Uterus (tissue), 4 donors: ENCODE measurements around the gene KLHDC3. TPM values are rescaled to one million over a fixed set of nuclear protein-coding genes. Genes with fewer than 3 reads are reported as not detected.

ENCODE experiments used
- DNase-seq, 2 donors: peaks; one replicate each; pipeline ENCODE4 v3.0.0-alpha.2; 2019 to 2020
- H3K27ac ChIP-seq, 2 donors: fragments of 200-600 bp; sonication (generic); 1 replicate in 1 of 2; 2 replicates in 1 of 2; pipeline ENCODE4 v1.5.1; 2016 to 2018
- H3K27me3 ChIP-seq, 2 donors: fragments of 200-600 bp; sonication (generic); one replicate each; pipeline ENCODE4 v1.5.1; 2018 to 2019; ENCODE audit warnings: control low read depth in 1 of 2
- H3K36me3 ChIP-seq, 2 donors: fragments of 200-600 bp; sonication (generic); one replicate each; pipeline ENCODE4 v1.5.1; 2019; ENCODE audit warnings: control low read depth in 1 of 2
- H3K4me1 ChIP-seq, 2 donors: fragments of 200-600 bp; sonication (generic); one replicate each; pipeline ENCODE4 v1.5.1; 2018 to 2019; ENCODE audit warnings: control low read depth in 1 of 2
- H3K4me3 ChIP-seq, 2 donors: fragments of 200-600 bp; sonication (generic); 1 replicate in 1 of 2; 2 replicates in 1 of 2; pipeline ENCODE4 v1.5.1; 2018 to 2019; ENCODE audit warnings: mild to moderate bottlenecking in 1 of 2
- H3K9me3 ChIP-seq, 2 donors: fragments of 200-600 bp; sonication (generic); one replicate each; pipeline ENCODE4 v1.5.1; 2019; ENCODE audit warnings: control low read depth in 1 of 2
- POLR2A ChIP-seq, 2 donors: fragments of 450-650 bp; IDR thresholded peaks; one replicate each; pipeline ENCODE4 v1.6.1; 2016; ENCODE audit warnings: antibody characterized with exemption in 2 of 2, mild to moderate bottlenecking in 1 of 2, moderate library complexity in 1 of 2
- intact Hi-C: fragments of 100-400 bp; cut with DNase I; formaldehyde crosslinking; loops from one replicate; pipeline ENCODE4 v1.15.1; 2023; ENCODE audit warnings: low total_unique reads
- total RNA-seq, 4 donors: library from RNA; depleted of rRNA in 3 of 4; stranded (reverse); fragments of >200 nt in 3 of 4; gene quantifications; one replicate each; pipeline versions ENCODE4 v1.1.0 to v1.2.4, GENCODE V29; 2014 to 2023
- TF ChIP-seq, protein P1 (sequence below), 4 experiments: fragments of 200-600 bp in 2 of 4; fragments of 450-650 bp in 2 of 4; sonication (generic) in 2 of 4; IDR thresholded peaks; one replicate each; pipeline ENCODE4 v1.5.1; 2016 to 2019; ENCODE audit warnings: antibody characterized with exemption in 4 of 4, mild to moderate bottlenecking in 2 of 4, moderate library complexity in 1 of 4
- donor health status: DM: yes; HTN: yes; CAD: no.

KLHDC3 gene
- total RNA-seq, 4 donors from 2014 or later = 19.7 to 152 (median 56.8) TPM

- TF ChIP-seq POLR2A (IDR thresholded peaks at IDR 0.05) = no peak
- TF ChIP-seq, protein P1, sequence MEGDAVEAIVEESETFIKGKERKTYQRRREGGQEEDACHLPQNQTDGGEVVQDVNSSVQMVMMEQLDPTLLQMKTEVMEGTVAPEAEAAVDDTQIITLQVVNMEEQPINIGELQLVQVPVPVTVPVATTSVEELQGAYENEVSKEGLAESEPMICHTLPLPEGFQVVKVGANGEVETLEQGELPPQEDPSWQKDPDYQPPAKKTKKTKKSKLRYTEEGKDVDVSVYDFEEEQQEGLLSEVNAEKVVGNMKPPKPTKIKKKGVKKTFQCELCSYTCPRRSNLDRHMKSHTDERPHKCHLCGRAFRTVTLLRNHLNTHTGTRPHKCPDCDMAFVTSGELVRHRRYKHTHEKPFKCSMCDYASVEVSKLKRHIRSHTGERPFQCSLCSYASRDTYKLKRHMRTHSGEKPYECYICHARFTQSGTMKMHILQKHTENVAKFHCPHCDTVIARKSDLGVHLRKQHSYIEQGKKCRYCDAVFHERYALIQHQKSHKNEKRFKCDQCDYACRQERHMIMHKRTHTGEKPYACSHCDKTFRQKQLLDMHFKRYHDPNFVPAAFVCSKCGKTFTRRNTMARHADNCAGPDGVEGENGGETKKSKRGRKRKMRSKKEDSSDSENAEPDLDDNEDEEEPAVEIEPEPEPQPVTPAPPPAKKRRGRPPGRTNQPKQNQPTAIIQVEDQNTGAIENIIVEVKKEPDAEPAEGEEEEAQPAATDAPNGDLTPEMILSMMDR (IDR thresholded peaks at IDR 0.05) = no peak
- H3K9me3 ChIP-seq = no peaks in the 10 kb centered on the region
- no peaks in the 10 kb centered on the region for H3K36me3 ChIP-seq
- intact Hi-C loops = no loop called here
- H3K4me3 ChIP-seq = no peak overlapping the region
- H3K27me3 ChIP-seq = no peaks in the 10 kb centered on the region
- DNase-seq = no peak
- peaks cover 0 to 7% of the 10 kb centered on the region in 2 donors for H3K4me1 ChIP-seq
- no peak overlapping the region for H3K27ac ChIP-seq
These were observed 39.0 kb upstream of the KLHDC3 start for GRCh38 chr6:42974919-42975505.

DNA sequence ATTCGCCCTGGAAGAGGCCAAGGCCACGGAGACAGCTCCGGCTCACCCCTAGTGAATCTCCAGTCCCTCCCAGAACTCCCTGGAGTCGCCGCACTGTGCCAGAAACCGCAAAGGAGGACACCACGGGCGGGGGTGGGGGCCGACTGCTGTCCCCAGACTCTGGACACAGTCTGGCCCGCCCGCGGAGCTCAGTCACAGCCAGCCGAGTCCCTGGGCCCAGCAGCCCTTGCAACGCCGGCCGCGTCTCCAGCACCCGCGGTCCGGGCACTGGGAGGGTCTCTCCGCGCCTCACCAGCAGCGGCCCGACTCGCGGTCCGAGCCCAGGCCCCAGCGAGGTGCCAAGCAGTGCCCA lies 35.6 kb upstream of the KLHDC3 start:
- intact Hi-C loops = no loop called here
- Histone ChIP-seq H3K4me3 (peak overlapping the region; percentile 65 to 92), H3K27me3 (no peaks in the 10 kb centered on the region), H3K27ac (peak overlapping the region; percentile 83 to 87), H3K4me1 (peaks cover 0 to 7% of the 10 kb centered on the region in 2 donors), H3K36me3 (no peaks in the 10 kb centered on the region), H3K9me3 (no peaks in the 10 kb centered on the region)
- peak in 1 of 2 donors; percentile 27 for DNase-seq
- TF ChIP-seq, protein P1 (IDR thresholded peaks at IDR 0.05) = no peak

DNA sequence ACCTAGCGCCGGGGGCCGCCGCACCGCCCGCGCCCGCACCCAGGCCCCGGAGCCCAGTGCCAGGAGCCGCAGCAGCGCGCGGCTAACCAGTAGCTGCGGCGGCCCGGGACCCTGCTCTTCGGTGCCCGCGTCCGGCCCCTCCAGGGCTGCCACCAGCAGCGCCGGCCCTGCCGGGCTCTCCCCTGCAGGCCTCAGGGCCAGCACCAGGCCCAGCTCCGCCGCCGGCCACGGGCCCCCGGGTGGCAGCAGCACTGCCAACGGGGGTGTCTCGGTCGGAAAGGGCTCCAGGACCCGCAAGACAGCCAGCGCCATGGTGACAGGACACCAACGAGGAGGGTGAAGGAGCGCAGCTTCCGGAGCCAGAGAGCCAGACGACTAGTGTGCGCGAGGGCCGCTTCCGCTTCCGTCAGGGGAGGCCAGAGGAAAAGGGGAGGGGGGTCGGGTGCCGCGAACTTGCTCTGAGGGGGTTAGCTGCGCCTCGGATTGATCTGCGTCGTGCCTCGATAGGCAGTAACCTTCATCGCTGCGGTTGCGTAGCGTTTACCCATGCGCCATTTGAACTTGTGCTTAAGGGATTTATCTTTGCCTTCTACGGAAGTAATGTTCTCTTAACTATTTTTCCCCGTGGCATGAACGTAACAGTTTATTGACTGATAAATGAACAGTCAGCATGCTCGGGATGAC lies 35.1 kb upstream of the KLHDC3 start, which contains the start of gene PEX6:
PEX6 (minus strand) TSS at position 343 of the 684 bp plus-strand sequence; CDS start at position 312, 31 bp downstream.
- TF ChIP-seq, protein P1 (IDR thresholded peaks at IDR 0.05) = no peak
- TF ChIP-seq POLR2A (IDR thresholded peaks at IDR 0.05) = peak in 1 of 2 donors; percentile 42
- H3K27me3 ChIP-seq = no peaks in the 10 kb centered on the region
- no peaks in the 10 kb centered on the region for H3K9me3 ChIP-seq
- peak; percentile 78 to 86 for DNase-seq
- H3K4me3 ChIP-seq = peak within 1 kb of the TSS; percentile 65 to 92
- peaks cover 0 to 7% of the 10 kb centered on the region in 2 donors for H3K4me1 ChIP-seq
- H3K36me3 ChIP-seq = no peaks in the 10 kb centered on the region
- intact Hi-C loops = no loop called here
- peak within 1 kb of the TSS; percentile 83 to 87 for H3K27ac ChIP-seq

DNA sequence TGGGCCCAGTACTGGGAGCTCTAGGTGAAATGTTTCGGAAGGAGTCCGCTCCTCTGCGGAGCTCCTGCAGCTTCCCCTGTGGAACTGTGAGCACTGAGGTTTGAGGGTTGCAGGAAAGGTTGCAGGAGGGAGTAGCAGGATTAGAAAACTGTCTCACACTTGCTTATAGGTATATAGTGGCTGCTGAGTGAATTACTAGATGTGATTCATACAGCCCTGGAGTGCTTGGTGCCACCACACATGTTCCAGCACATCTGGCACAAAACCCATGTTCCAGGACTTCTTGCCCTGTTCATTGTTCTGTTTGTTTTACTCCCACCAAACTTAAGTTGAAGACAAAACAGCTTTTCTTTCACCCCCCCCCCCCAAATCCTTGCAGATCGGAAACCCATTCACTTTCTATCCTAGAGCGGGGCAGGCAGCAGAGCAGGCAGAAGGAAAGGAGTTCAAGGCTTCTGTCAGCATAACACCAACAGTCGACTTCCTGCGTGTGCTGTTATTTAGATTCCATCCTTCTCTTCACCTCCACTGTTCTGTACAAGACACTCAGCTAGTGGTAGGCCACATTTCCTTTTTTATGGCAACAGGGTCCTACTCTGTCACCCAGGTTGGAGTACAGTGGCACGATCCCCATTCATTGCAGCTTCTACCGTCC lies 34.4 kb upstream of the KLHDC3 start:
- DNase-seq = no peak

More for the DNA sequence above, 34.4 kb upstream of the KLHDC3 start:
- H3K4me1 ChIP-seq = peaks cover 0 to 7% of the 10 kb centered on the region in 2 donors
- peak overlapping the region; percentile 65 to 92 for H3K4me3 ChIP-seq
- H3K36me3 ChIP-seq = no peaks in the 10 kb centered on the region
- no peaks in the 10 kb centered on the region for H3K9me3 ChIP-seq
- no peak for TF ChIP-seq POLR2A (IDR thresholded peaks at IDR 0.05)
- TF ChIP-seq, protein P1 (IDR thresholded peaks at IDR 0.05) = no peak
- intact Hi-C loops = loop anchor here (10.0 kb wide), 1 partner anchor 55 kb away; the partner anchor contains the start of gene CNPY3
- H3K27ac ChIP-seq = peak overlapping the region; percentile 83 to 87
- H3K27me3 ChIP-seq = no peaks in the 10 kb centered on the region
